ENCODE results near the gene SCNN1B. TPM values are rescaled to one million over a fixed set of nuclear protein-coding genes. Genes with fewer than 3 reads are reported as not detected.

The SCNN1B gene
- total and polyA plus RNA-seq, 2 donors (not counting 1 experiment from before 2014, with no cell fraction given) = not detected

DNA sequence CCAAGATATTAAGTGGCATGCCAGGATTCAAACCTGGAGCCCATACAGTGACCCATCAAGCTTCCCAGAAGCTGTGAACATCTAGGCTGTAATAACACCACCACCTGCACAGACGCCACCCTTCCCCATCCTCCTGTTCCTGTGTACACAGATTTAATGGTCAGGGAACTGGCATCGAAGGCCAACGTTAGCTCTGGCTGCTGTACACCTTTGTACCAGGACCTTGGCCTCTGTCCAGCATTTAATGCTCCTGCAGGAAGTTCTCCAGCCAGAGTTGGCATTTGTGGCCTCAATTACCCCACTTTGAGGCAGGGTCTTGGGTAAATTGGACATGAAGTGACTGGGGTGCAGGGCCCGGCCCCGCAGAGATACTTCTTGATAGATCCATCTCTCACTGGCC lies 49.3 kb downstream of the SCNN1B start:
- DNase-seq (ENCODE audit: low read depth in 2 of 2) = no peak
- TF ChIP-seq EZH2 (IDR thresholded peaks at IDR 0.05; ENCODE audit: low read length, missing control alignments) = no peak
- TF ChIP-seq, protein P1, sequence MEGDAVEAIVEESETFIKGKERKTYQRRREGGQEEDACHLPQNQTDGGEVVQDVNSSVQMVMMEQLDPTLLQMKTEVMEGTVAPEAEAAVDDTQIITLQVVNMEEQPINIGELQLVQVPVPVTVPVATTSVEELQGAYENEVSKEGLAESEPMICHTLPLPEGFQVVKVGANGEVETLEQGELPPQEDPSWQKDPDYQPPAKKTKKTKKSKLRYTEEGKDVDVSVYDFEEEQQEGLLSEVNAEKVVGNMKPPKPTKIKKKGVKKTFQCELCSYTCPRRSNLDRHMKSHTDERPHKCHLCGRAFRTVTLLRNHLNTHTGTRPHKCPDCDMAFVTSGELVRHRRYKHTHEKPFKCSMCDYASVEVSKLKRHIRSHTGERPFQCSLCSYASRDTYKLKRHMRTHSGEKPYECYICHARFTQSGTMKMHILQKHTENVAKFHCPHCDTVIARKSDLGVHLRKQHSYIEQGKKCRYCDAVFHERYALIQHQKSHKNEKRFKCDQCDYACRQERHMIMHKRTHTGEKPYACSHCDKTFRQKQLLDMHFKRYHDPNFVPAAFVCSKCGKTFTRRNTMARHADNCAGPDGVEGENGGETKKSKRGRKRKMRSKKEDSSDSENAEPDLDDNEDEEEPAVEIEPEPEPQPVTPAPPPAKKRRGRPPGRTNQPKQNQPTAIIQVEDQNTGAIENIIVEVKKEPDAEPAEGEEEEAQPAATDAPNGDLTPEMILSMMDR (conservative IDR thresholded peaks at IDR 0.05 in 1 of 2, IDR thresholded peaks at IDR 0.05 in 1 of 2; ENCODE audit: low read depth in 1 of 2, low read length in 2 of 2) = no peak

DNA sequence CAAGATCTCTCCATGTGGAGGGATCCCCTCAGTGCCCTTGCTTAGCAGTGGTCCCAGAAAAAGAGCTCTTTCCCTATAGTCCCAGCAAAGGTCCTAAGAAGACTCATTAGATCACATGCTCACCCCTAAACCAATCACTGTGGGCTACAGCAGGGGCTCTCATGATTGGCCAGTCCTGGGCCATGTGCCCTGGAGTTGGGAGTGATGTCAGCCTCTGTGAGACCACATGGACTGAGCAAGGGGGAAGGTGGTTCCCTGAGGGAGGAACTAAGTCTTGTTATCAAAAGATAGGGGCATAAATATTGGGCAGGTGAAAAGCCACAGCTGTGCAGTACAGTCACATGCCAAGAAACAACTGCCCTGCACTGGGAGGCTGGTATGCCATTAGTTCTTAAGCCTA lies 51.3 kb downstream of the SCNN1B start:
- no peak overlapping the region for H3K27ac ChIP-seq (ENCODE audit: insufficient read depth, low read length)
- DNase-seq (ENCODE audit: low read depth in 2 of 2) = no peak
- H3K9ac ChIP-seq (ENCODE audit: insufficient read depth, low read length) = no peak overlapping the region
- no peaks in the 10 kb centered on the region for H3K27me3 ChIP-seq (ENCODE audit: control insufficient read depth, insufficient read depth, low read length)
- no peak overlapping the region for H3K4me2 ChIP-seq (ENCODE audit: extremely low read depth, insufficient read depth, low read length)
- no peak overlapping the region for H2AFZ ChIP-seq (ENCODE audit: low read length)
- no peak overlapping the region for H3K4me3 ChIP-seq (replicated peaks in 1 of 4; ENCODE audit: control extremely low read depth in 1 of 4, insufficient read depth in 1 of 4, low read depth in 3 of 4, low read length in 4 of 4)
- H3K79me2 ChIP-seq (ENCODE audit: control insufficient read depth, insufficient read depth, low read length) = no peaks in the 10 kb centered on the region
- no peaks in the 10 kb centered on the region for H3K36me3 ChIP-seq (ENCODE audit: control insufficient read depth, insufficient read depth, low read length)
- no peaks in the 10 kb centered on the region for H4K20me1 ChIP-seq (ENCODE audit: control insufficient read depth, extremely low read depth, insufficient read depth, low read length)
- H3K4me1 ChIP-seq (ENCODE audit: control insufficient read depth, extremely low read depth, insufficient read depth, low read length) = no peaks in the 10 kb centered on the region
- TF ChIP-seq, protein P1 (conservative IDR thresholded peaks at IDR 0.05 in 1 of 2, IDR thresholded peaks at IDR 0.05 in 1 of 2; ENCODE audit: low read depth in 1 of 2, low read length in 2 of 2) = no peak
- TF ChIP-seq EZH2 (IDR thresholded peaks at IDR 0.05; ENCODE audit: low read length, missing control alignments) = no peak
- H3K9me3 ChIP-seq (ENCODE audit: control insufficient read depth, insufficient read depth, low read depth, low read length) = no peaks in the 10 kb centered on the region

More for the DNA sequence above, 49.3 kb downstream of the SCNN1B start:
- no peak overlapping the region for H3K9ac ChIP-seq (ENCODE audit: insufficient read depth, low read length)
- H3K27me3 ChIP-seq (ENCODE audit: control insufficient read depth, insufficient read depth, low read length) = no peaks in the 10 kb centered on the region
- no peak overlapping the region for H3K4me3 ChIP-seq (replicated peaks in 1 of 4; ENCODE audit: control extremely low read depth in 1 of 4, insufficient read depth in 1 of 4, low read depth in 3 of 4, low read length in 4 of 4)
- no peak overlapping the region for H3K27ac ChIP-seq (ENCODE audit: insufficient read depth, low read length)
- no peaks in the 10 kb centered on the region for H3K36me3 ChIP-seq (ENCODE audit: control insufficient read depth, insufficient read depth, low read length)
- H4K20me1 ChIP-seq (ENCODE audit: control insufficient read depth, extremely low read depth, insufficient read depth, low read length) = no peaks in the 10 kb centered on the region
- H3K79me2 ChIP-seq (ENCODE audit: control insufficient read depth, insufficient read depth, low read length) = no peaks in the 10 kb centered on the region
- no peak overlapping the region for H2AFZ ChIP-seq (ENCODE audit: low read length)
- no peaks in the 10 kb centered on the region for H3K4me1 ChIP-seq (ENCODE audit: control insufficient read depth, extremely low read depth, insufficient read depth, low read length)
- H3K9me3 ChIP-seq (ENCODE audit: control insufficient read depth, insufficient read depth, low read depth, low read length) = no peaks in the 10 kb centered on the region
- H3K4me2 ChIP-seq (ENCODE audit: extremely low read depth, insufficient read depth, low read length) = no peak overlapping the region

DNA sequence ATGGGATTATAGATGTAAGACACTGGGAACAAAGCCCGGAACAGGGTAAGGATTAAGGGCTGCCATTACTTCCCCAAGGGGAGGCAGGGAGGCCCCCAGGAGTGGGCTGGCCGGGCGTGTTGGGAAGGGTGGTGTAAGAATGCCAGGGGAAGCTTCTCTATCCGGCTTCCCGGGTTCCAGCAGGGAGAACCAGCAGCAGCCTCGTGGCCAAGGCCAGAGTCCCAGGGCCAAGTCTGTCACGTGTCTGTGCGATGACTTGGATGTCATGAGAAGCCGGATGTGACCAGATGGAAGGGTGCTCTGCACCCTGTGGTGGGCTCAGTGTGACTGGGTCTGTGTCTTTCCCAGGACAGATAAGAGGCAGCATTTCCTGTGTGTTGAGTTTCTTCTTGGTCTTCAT lies 52.1 kb downstream of the SCNN1B start:
- H4K20me1 ChIP-seq (ENCODE audit: control insufficient read depth, extremely low read depth, insufficient read depth, low read length) = no peaks in the 10 kb centered on the region
- H3K9me3 ChIP-seq (ENCODE audit: control insufficient read depth, insufficient read depth, low read depth, low read length) = no peaks in the 10 kb centered on the region
- H3K4me2 ChIP-seq (ENCODE audit: extremely low read depth, insufficient read depth, low read length) = no peak overlapping the region
- no peak for DNase-seq (ENCODE audit: low read depth in 2 of 2)
- H3K4me1 ChIP-seq (ENCODE audit: control insufficient read depth, extremely low read depth, insufficient read depth, low read length) = no peaks in the 10 kb centered on the region
- no peak overlapping the region for H2AFZ ChIP-seq (ENCODE audit: low read length)
- no peaks in the 10 kb centered on the region for H3K36me3 ChIP-seq (ENCODE audit: control insufficient read depth, insufficient read depth, low read length)
- no peak overlapping the region for H3K9ac ChIP-seq (ENCODE audit: insufficient read depth, low read length)
- H3K4me3 ChIP-seq (replicated peaks in 1 of 4; ENCODE audit: control extremely low read depth in 1 of 4, insufficient read depth in 1 of 4, low read depth in 3 of 4, low read length in 4 of 4) = no peak overlapping the region
- no peak overlapping the region for H3K27ac ChIP-seq (ENCODE audit: insufficient read depth, low read length)
- TF ChIP-seq, protein P1 (conservative IDR thresholded peaks at IDR 0.05 in 1 of 2, IDR thresholded peaks at IDR 0.05 in 1 of 2; ENCODE audit: low read depth in 1 of 2, low read length in 2 of 2) = no peak
- TF ChIP-seq EZH2 (IDR thresholded peaks at IDR 0.05; ENCODE audit: low read length, missing control alignments) = no peak
- no peaks in the 10 kb centered on the region for H3K27me3 ChIP-seq (ENCODE audit: control insufficient read depth, insufficient read depth, low read length)
- no peaks in the 10 kb centered on the region for H3K79me2 ChIP-seq (ENCODE audit: control insufficient read depth, insufficient read depth, low read length)
